Thoracic aorta (tissue), 2 donors: ENCODE results near the gene KIAA1217. TPM values are rescaled to one million over a fixed set of nuclear protein-coding genes. Genes with fewer than 3 reads are reported as not detected.

Experiments used
- ATAC-seq: fragments of 150-250 bp; one replicate; pipeline ENCODE4 v1.8.0; 2017; ENCODE audit warnings: low read depth; ENCODE audit not compliant: insufficient number of reproducible peaks, low FRiP score
- DNase-seq: peaks from one replicate; pipeline ENCODE4 v3.0.0-alpha.2; 2020; ENCODE audit warnings: low spot score
- H3K27ac ChIP-seq, 2 donors: fragments of 200-600 bp; sonication (generic); 1 replicate in 1 of 2; 2 replicates in 1 of 2; pipeline ENCODE4 v1.5.1; 2016; ENCODE audit warnings: mild to moderate bottlenecking in 2 of 2, moderate library complexity in 2 of 2
- H3K27me3 ChIP-seq: fragments of 200-600 bp; sonication (generic); replicated peaks from 2 replicates; pipeline ENCODE4 v1.6.0; 2016; ENCODE audit warnings: mild to moderate bottlenecking; ENCODE audit not compliant: insufficient read depth
- H3K36me3 ChIP-seq: fragments of 200-600 bp; sonication (generic); one replicate; pipeline ENCODE4 v1.5.1; 2016
- H3K4me1 ChIP-seq, 2 donors: fragments of 200-600 bp; sonication (generic); 1 replicate in 1 of 2; 2 replicates in 1 of 2; pipeline versions ENCODE4 v1.5.1 to v1.6.0; 2016; ENCODE audit warnings: low read depth in 2 of 2, mild to moderate bottlenecking in 1 of 2; ENCODE audit not compliant: control insufficient read depth in 1 of 2
- H3K4me3 ChIP-seq: fragments of 200-600 bp; sonication (generic); 2 replicates; pipeline ENCODE4 v1.5.1; 2016; ENCODE audit warnings: mild to moderate bottlenecking
- H3K9me3 ChIP-seq: fragments of 200-600 bp; sonication (generic); 2 replicates; pipeline ENCODE4 v1.5.1; 2016
- total RNA-seq, 2 donors: library from RNA; depleted of rRNA; stranded (reverse); fragments of >200 nt; gene quantifications; one replicate each; pipeline versions ENCODE4 v1.1.0 to v1.2.3, GENCODE V29; 2016
- TF ChIP-seq, protein P1 (sequence below): fragments of 200-600 bp; sonication (generic); IDR thresholded peaks from one replicate; pipeline ENCODE4 v1.5.1; 2019; ENCODE audit warnings: antibody characterized with exemption

The KIAA1217 gene
- total RNA-seq, 2 donors from 2014 or later = 15.2 to 15.6 TPM

DNA sequence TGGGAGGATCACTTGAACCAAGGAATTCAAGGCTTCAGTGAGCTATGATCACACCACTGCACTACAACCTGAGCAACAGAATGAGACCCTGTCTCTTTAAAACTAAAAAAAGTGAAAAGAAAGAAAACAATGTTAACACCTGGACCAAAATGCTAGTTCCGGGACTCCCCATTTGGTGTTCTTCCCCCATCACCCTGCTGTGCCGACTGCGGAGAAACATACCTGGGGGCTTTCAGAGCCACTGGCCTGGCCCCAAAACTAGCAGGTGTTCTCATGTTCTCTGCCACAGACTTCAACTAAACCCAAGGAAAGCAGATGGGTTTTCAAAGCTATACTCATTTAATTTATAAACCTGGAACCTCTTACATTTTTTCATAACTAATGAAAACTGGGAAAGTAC lies 250.9 kb downstream of the KIAA1217 start:
- Histone ChIP-seq H3K4me3 (no peak overlapping the region), H3K9me3 (no peaks in the 10 kb centered on the region), H3K4me1 (peaks cover 3 to 16% of the 10 kb centered on the region in 2 donors), H3K27me3 (no peaks in the 10 kb centered on the region), H3K36me3 (no peaks in the 10 kb centered on the region), H3K27ac (no peak overlapping the region)
- no peak for DNase-seq
- TF ChIP-seq, protein P1, sequence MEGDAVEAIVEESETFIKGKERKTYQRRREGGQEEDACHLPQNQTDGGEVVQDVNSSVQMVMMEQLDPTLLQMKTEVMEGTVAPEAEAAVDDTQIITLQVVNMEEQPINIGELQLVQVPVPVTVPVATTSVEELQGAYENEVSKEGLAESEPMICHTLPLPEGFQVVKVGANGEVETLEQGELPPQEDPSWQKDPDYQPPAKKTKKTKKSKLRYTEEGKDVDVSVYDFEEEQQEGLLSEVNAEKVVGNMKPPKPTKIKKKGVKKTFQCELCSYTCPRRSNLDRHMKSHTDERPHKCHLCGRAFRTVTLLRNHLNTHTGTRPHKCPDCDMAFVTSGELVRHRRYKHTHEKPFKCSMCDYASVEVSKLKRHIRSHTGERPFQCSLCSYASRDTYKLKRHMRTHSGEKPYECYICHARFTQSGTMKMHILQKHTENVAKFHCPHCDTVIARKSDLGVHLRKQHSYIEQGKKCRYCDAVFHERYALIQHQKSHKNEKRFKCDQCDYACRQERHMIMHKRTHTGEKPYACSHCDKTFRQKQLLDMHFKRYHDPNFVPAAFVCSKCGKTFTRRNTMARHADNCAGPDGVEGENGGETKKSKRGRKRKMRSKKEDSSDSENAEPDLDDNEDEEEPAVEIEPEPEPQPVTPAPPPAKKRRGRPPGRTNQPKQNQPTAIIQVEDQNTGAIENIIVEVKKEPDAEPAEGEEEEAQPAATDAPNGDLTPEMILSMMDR = no peak
- ATAC-seq = no peak

DNA sequence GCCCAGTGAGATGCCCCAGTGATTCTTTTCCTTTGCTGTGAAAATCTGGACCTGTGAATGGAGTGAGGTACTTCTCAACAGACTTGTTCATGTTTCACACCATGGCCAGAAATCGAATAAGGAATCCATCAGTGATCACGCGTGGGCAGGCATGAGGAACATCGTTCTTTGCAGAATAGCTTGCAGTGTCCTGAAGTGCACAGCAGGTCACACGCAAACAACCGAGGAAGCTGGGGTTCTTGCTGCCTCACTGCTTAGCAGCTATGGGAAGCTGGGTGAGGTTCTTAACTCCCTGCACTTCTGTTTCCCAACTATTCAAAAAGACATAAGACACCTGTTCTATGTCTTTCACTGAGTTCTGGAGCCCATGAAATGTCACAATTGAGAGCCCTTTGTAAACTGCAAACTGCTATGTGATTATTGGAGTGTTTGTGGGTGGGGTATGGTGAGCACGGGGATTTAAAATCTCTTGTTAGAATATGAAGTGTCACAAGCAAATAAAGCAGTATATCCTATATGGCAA lies 253.4 kb downstream of the KIAA1217 start:
- H3K4me1 ChIP-seq = peaks cover 13 to 30% of the 10 kb centered on the region in 2 donors
- no peak for ATAC-seq
- no peaks in the 10 kb centered on the region for H3K36me3 ChIP-seq
- no peak overlapping the region for H3K4me3 ChIP-seq
- H3K9me3 ChIP-seq = no peaks in the 10 kb centered on the region
- no peak for DNase-seq
- TF ChIP-seq, protein P1 = no peak
- no peaks in the 10 kb centered on the region for H3K27me3 ChIP-seq
- H3K27ac ChIP-seq = no peak overlapping the region

DNA sequence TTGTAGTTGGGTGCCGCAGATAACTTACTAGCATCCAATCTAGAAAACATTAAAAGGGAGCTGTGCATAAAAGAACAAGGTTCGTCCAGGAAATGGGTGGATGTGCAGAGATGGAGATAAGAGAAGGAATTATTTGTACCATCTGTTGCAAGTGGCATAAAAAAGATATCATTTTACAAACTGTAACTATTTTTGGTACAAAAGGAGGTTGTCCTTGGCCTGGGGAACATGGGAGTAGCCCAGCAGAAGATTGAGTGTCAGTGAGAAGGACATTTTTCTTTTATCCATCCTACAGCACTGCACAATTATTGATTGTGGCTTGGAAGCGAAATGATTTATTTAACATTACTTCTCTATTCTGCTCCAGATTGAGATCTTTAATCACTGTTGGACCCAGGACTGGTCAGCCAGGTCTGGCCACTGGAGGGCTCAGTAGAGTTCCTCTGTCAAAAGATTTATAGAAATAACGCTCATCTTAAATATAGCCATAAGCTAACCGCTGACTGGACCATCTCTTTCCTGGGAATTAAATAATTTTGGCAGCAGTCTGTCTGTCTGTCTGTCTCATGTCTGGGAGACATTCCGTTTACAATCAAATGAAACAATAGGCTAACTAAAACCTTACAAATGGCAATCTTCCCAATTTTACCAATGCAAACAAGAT lies 254.1 kb downstream of the KIAA1217 start:
- Histone ChIP-seq H3K4me3 (no peak overlapping the region), H3K27me3 (no peaks in the 10 kb centered on the region), H3K4me1 (peaks cover 13 to 32% of the 10 kb centered on the region in 2 donors), H3K36me3 (no peaks in the 10 kb centered on the region), H3K9me3 (no peaks in the 10 kb centered on the region), H3K27ac (peak overlapping the region in 1 of 2 donors; percentile 74)
- TF ChIP-seq, protein P1 = no peak
- DNase-seq (no peak), ATAC-seq (no peak)

DNA sequence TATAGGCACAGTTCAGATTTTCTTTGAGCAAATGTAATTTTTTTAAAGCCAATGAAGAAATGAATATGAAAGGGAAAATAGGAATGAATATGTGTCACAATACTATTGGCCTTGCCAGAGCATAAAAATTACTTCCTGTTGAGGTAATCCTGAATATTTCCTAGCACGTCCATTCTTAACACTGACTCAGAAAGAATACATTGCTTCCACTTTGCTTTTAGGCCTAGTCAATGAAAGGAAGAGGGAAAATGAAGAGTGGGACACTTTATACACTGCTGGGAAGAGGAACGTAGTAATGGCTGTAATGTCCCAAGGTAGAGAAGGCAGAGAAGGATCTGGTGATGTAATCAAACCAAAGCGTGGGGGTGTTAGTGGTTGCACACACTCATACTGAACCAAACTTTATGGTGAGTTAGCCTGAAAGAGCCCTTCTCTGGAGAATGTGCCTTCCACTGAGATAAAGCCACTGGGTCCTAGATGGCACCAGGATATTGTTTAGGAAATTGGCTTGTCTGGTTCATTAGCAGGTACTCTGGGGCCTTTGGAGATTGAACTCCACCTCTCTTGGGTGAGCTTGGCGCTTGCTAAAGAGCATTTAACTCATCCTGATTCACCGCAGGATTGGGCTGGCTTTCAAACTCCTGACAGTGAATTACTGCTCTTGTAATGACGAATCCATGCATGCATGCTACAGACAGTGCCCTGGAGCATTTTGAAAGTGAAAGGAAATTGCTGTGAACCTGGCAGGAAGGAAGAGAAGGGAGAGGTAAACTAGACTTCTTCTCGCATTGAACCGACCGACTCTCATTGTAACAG lies 254.9 kb downstream of the KIAA1217 start:
- peaks cover 13 to 36% of the 10 kb centered on the region in 2 donors for H3K4me1 ChIP-seq
- H3K36me3 ChIP-seq = no peaks in the 10 kb centered on the region
- H3K27me3 ChIP-seq = no peaks in the 10 kb centered on the region
- DNase-seq (no peak), ATAC-seq (peak; percentile 83)
- H3K9me3 ChIP-seq = no peaks in the 10 kb centered on the region
- H3K4me3 ChIP-seq = no peak overlapping the region
- TF ChIP-seq, protein P1 = no peak
- H3K27ac ChIP-seq = peak overlapping the region in 1 of 2 donors; percentile 74
